Lower leg skin (tissue), 4 donors: ENCODE results near the gene AEBP2. TPM values are rescaled to one million over a fixed set of nuclear protein-coding genes. Genes with fewer than 3 reads are reported as not detected.

ENCODE experiments used
- DNase-seq, 2 donors: peaks; one replicate each; pipeline ENCODE4 v3.0.0-alpha.2; 2019; ENCODE audit warnings: low spot score in 2 of 2
- H3K4me3 ChIP-seq: fragments of 200-600 bp; sonication (generic); 2 replicates; pipeline ENCODE4 v1.5.1; 2017; ENCODE audit warnings: mild to moderate bottlenecking, low read depth; ENCODE audit not compliant: poor library complexity, severe bottlenecking
- POLR2A ChIP-seq, 2 donors: fragments of 450-650 bp; IDR thresholded peaks; one replicate each; pipeline ENCODE4 v1.6.1; 2016 to 2017; ENCODE audit warnings: antibody characterized with exemption in 2 of 2, mild to moderate bottlenecking in 1 of 2, moderate library complexity in 1 of 2
- WGBS, 2 donors: methylation state at CpG; one replicate each; pipeline ENCODE4 v1.1.5; 2018; 5-methylcytosine and 5-hydroxymethylcytosine counted together
- intact Hi-C: fragments of 100-400 bp; cut with DNase I; formaldehyde crosslinking; loops from one replicate; pipeline ENCODE4 v1.15.0; 2023; ENCODE audit warnings: low total_unique reads
- total RNA-seq, 4 donors: library from RNA; depleted of rRNA; stranded (reverse); fragments of >200 nt; gene quantifications; one replicate each; pipeline ENCODE4 v1.1.0, GENCODE V29; 2016
- TF ChIP-seq, protein P1 (sequence below), 3 donors: fragments of 450-650 bp; IDR thresholded peaks; one replicate each; pipeline ENCODE4 v1.5.1; 2016; ENCODE audit warnings: antibody characterized with exemption in 3 of 3, mild to moderate bottlenecking in 3 of 3, moderate library complexity in 2 of 3

AEBP2 gene
- total RNA-seq, 4 donors from 2014 or later = 31.4 to 70.9 (median 54.0) TPM

DNA sequence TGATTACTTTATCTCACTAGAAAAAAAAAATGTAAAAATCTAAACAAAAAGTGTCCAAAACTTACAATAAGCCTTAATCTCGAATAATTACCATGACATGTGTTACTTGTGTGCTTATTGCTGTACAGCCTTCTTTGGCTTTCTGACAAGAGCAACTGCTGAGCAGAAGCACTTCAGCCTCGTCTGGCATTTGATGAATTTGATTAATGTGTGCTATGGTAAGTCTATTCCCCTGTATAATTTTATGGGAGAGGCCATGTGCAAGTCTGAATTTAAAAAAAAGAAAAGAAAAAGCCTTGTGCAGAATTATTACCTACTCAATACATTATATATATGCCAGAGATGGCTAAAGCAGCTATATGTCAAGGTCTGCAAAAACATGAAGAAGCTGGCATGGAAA, 113.9 kb downstream of the AEBP2 start:
- DNase-seq = no peak
- 37 to 45% methylated on average over 2 of the region's 2 CpGs for WGBS, 2 donors
- no peak overlapping the region for H3K4me3 ChIP-seq
- TF ChIP-seq POLR2A (IDR thresholded peaks at IDR 0.05) = no peak
- TF ChIP-seq, protein P1, sequence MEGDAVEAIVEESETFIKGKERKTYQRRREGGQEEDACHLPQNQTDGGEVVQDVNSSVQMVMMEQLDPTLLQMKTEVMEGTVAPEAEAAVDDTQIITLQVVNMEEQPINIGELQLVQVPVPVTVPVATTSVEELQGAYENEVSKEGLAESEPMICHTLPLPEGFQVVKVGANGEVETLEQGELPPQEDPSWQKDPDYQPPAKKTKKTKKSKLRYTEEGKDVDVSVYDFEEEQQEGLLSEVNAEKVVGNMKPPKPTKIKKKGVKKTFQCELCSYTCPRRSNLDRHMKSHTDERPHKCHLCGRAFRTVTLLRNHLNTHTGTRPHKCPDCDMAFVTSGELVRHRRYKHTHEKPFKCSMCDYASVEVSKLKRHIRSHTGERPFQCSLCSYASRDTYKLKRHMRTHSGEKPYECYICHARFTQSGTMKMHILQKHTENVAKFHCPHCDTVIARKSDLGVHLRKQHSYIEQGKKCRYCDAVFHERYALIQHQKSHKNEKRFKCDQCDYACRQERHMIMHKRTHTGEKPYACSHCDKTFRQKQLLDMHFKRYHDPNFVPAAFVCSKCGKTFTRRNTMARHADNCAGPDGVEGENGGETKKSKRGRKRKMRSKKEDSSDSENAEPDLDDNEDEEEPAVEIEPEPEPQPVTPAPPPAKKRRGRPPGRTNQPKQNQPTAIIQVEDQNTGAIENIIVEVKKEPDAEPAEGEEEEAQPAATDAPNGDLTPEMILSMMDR (IDR thresholded peaks at IDR 0.05) = no peak
- intact Hi-C loops = no loop called here

DNA sequence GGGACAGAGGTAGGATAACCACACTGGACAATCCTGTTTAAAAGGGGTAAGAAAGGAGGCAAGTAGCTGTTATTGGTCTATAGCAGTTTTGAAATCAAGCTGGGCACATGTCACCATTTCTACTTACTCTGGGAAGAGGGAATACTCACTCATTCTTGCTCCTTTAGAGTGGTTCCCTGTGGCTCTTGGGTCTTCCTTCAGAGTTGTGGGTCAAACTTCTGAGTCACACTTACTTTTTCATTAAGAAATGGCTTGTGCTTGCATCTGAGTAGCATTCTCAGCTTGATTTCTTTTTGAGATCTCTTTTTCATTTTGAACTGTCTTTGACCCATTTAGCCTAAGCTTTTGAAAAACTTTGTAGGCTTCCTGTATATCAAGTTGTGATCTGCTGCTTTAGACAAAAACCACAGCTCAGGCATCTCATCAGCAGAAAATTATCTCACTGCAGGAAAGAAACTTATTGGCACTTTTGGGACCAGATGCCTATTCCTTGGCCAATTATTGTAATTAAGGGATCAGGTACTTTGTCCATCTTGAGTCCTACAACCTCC, 122.2 kb downstream of the AEBP2 start:
- H3K4me3 ChIP-seq = no peak overlapping the region
- DNase-seq = no peak
- TF ChIP-seq, protein P1 (IDR thresholded peaks at IDR 0.05) = no peak
- TF ChIP-seq POLR2A (IDR thresholded peaks at IDR 0.05) = no peak
- intact Hi-C loops = no loop called here
